Liver (tissue), 9 donors: ENCODE measurements around the gene ARHGEF16. TPM values are rescaled to one million over a fixed set of nuclear protein-coding genes. Genes with fewer than 3 reads are reported as not detected.

Source experiments
- DNase-seq: peaks from one replicate; pipeline ENCODE4 v3.0.0-alpha.2; 2017; ENCODE audit warnings: low spot score
- H3K27ac ChIP-seq, 2 donors: one replicate each; pipeline ENCODE4 v1.7.0; 2013; ENCODE audit warnings: inconsistent platforms in 2 of 2, low read length in 2 of 2, control low read depth in 1 of 2, low read depth in 1 of 2, mild to moderate bottlenecking in 1 of 2
- H3K27me3 ChIP-seq, 4 donors: one replicate each; pipeline versions ENCODE4 v1.6.1 to v1.7.0; 2013; ENCODE audit warnings: low read length in 3 of 4, inconsistent platforms in 1 of 4, mild to moderate bottlenecking in 1 of 4, moderate library complexity in 1 of 4; ENCODE audit not compliant: control insufficient read depth in 4 of 4, insufficient read depth in 4 of 4
- H3K36me3 ChIP-seq, 4 donors: one replicate each; pipeline versions ENCODE4 v1.6.1 to v1.7.0; 2013; ENCODE audit warnings: low read length in 3 of 4, mild to moderate bottlenecking in 3 of 4, low read depth in 1 of 4, moderate library complexity in 1 of 4; ENCODE audit not compliant: control insufficient read depth in 4 of 4, insufficient read depth in 3 of 4
- H3K4me1 ChIP-seq, 4 donors: one replicate each; pipeline versions ENCODE4 v1.6.1 to v1.7.0; 2013; ENCODE audit warnings: low read length in 3 of 4, mild to moderate bottlenecking in 3 of 4, moderate library complexity in 1 of 4; ENCODE audit not compliant: control insufficient read depth in 4 of 4, insufficient read depth in 4 of 4
- H3K4me3 ChIP-seq, 3 donors: one replicate each; pipeline versions ENCODE4 v1.6.1 to v1.7.0; 2013; ENCODE audit warnings: low read length in 3 of 3, control low read depth in 1 of 3, low read depth in 1 of 3, mild to moderate bottlenecking in 1 of 3
- H3K9ac ChIP-seq, 2 donors: one replicate each; pipeline ENCODE4 v1.7.0; 2013; ENCODE audit warnings: low read length in 2 of 2, mild to moderate bottlenecking in 2 of 2, moderate library complexity in 2 of 2, control low read depth in 1 of 2, low read depth in 1 of 2
- H3K9me3 ChIP-seq, 4 donors: one replicate each; pipeline versions ENCODE4 v1.6.1 to v1.7.0; 2013; ENCODE audit warnings: low read length in 3 of 4; ENCODE audit not compliant: control insufficient read depth in 4 of 4
- ATF3 ChIP-seq: IDR thresholded peaks from 2 replicates; pipeline ENCODE4 v1.6.1; 2016; ENCODE audit warnings: antibody characterized with exemption
- CTCF ChIP-seq: fragments of 150-350 bp; IDR thresholded peaks from 2 replicates; pipeline ENCODE4 v1.5.1; 2017; ENCODE audit warnings: improper control_type of control experiment, low read depth, low read length; ENCODE audit not compliant: missing input control
- EGR1 ChIP-seq, 2 donors: IDR thresholded peaks; 2 replicates each; pipeline ENCODE4 v1.6.1; 2016 to 2018; ENCODE audit warnings: antibody characterized with exemption in 2 of 2, low read depth in 2 of 2
- FOXA1 ChIP-seq: IDR thresholded peaks from 2 replicates; pipeline ENCODE4 v1.6.1; 2016; ENCODE audit warnings: antibody characterized with exemption
- FOXA2 ChIP-seq: IDR thresholded peaks from 2 replicates; pipeline ENCODE4 v1.6.1; 2016; ENCODE audit warnings: antibody characterized with exemption
- GABPA ChIP-seq, 2 donors: IDR thresholded peaks in 1 of 2; conservative IDR thresholded peaks in 1 of 2; 2 replicates each; pipeline ENCODE4 v1.6.1; 2016; ENCODE audit warnings: antibody characterized with exemption in 2 of 2, mild to moderate bottlenecking in 1 of 2, moderate library complexity in 1 of 2
- HNF4A ChIP-seq, 2 donors: conservative IDR thresholded peaks; 2 replicates each; pipeline ENCODE4 v1.6.1; 2016; ENCODE audit warnings: antibody characterized with exemption in 2 of 2, mild to moderate bottlenecking in 2 of 2
- HNF4G ChIP-seq: IDR thresholded peaks from 2 replicates; pipeline ENCODE4 v1.6.1; 2016; ENCODE audit warnings: antibody characterized with exemption
- JUND ChIP-seq, 2 donors: IDR thresholded peaks; 2 replicates each; pipeline ENCODE4 v1.6.1; 2016; ENCODE audit warnings: antibody characterized with exemption in 2 of 2
- MAX ChIP-seq: IDR thresholded peaks from 2 replicates; pipeline ENCODE4 v1.6.1; 2016; ENCODE audit warnings: antibody characterized with exemption
- NR2F2 ChIP-seq: IDR thresholded peaks from 2 replicates; pipeline ENCODE4 v1.6.1; 2016; ENCODE audit warnings: antibody characterized with exemption
- RAD21 ChIP-seq, 2 donors: IDR thresholded peaks; 2 replicates each; pipeline ENCODE4 v1.6.1; 2016; ENCODE audit warnings: antibody characterized with exemption in 2 of 2, mild to moderate bottlenecking in 2 of 2
- REST ChIP-seq: IDR thresholded peaks from 2 replicates; pipeline ENCODE4 v1.6.1; 2016; ENCODE audit warnings: antibody characterized with exemption, mild to moderate bottlenecking
- RXRA ChIP-seq, 2 donors: IDR thresholded peaks; 2 replicates each; pipeline ENCODE4 v1.6.1; 2017 to 2018; ENCODE audit warnings: antibody characterized with exemption in 2 of 2, mild to moderate bottlenecking in 1 of 2
- SP1 ChIP-seq: IDR thresholded peaks from 2 replicates; pipeline ENCODE4 v1.6.1; 2018; ENCODE audit warnings: antibody characterized with exemption, mild to moderate bottlenecking
- YY1 ChIP-seq: IDR thresholded peaks from 2 replicates; pipeline ENCODE4 v1.6.1; 2016; ENCODE audit warnings: antibody characterized with exemption, mild to moderate bottlenecking
- ZBTB33 ChIP-seq: IDR thresholded peaks from 2 replicates; pipeline ENCODE4 v1.6.1; 2016; ENCODE audit warnings: antibody characterized with exemption
- WGBS: extraction: QIAGEN DNeasy Blood & Tissue Kit; methylation state at CpG from one replicate; pipeline ENCODE4 v1.1.7; 2013; 5-methylcytosine and 5-hydroxymethylcytosine counted together
- polyA plus RNA-seq, 2 donors: library from polyadenylated mRNA; stranded (reverse) in 1 of 2; unstranded in 1 of 2; fragments of 200-250 nt in 1 of 2; fragments of >200 nt in 1 of 2; fragmentation: Nextera tagmentation in 1 of 2; extraction: Ambion mirVana in 1 of 2; gene quantifications; one replicate each; pipeline versions ENCODE4 v1.2.1 to v1.2.3, GENCODE V29; 2013 to 2015
- total RNA-seq, 2 donors: library from RNA; depleted of rRNA; stranded (reverse); fragments of >200 nt; gene quantifications; one replicate each; pipeline ENCODE4 v1.2.3, GENCODE V29; 2014
- donor health status: healthy.
- donor health status: healthy.
- donor health status: healthy.
- donor health status: healthy.
- donor health status: healthy.

The ARHGEF16 gene
- total and polyA plus RNA-seq, 4 donors: 0.65 to 5.6 (median 2.8) TPM

- Histone ChIP-seq H3K9me3 (no peaks in the 10 kb centered on the region), H3K4me3 (no peak overlapping the region), H3K36me3 (no peaks in the 10 kb centered on the region), H3K4me1 (no peaks in the 10 kb centered on the region), H3K27ac (no peak overlapping the region), H3K27me3 (no peaks in the 10 kb centered on the region), H3K9ac (no peak overlapping the region)
- no peak for TF ChIP-seq HNF4A (conservative IDR thresholded peaks at IDR 0.05)
- no peak for TF ChIP-seq RAD21 (IDR thresholded peaks at IDR 0.05)
- no peak for TF ChIP-seq CTCF
- no peak for TF ChIP-seq REST
- TF ChIP-seq GABPA (IDR thresholded peaks at IDR 0.05 in 1 of 2, conservative IDR thresholded peaks at IDR 0.05 in 1 of 2): no peak
- no peak for TF ChIP-seq MAX
- no peak for TF ChIP-seq HNF4G
- TF ChIP-seq YY1: no peak
- TF ChIP-seq EGR1 (IDR thresholded peaks at IDR 0.05; ENCODE audit: low read depth in 2 of 2): no peak
- TF ChIP-seq FOXA1: no peak
- TF ChIP-seq FOXA2: no peak
- TF ChIP-seq SP1: no peak
- no peak for TF ChIP-seq ZBTB33
- TF ChIP-seq NR2F2: no peak
- no peak for TF ChIP-seq JUND (IDR thresholded peaks at IDR 0.05)
- TF ChIP-seq RXRA (IDR thresholded peaks at IDR 0.05): no peak
- no peak for TF ChIP-seq ATF3
- WGBS: 95% methylated on average over 27 of the region's 27 CpGs
- no peak for DNase-seq
These were observed 64.9 kb downstream of the ARHGEF16 start for GRCh38 chr1:3519301-3519885.
